ENCODE data around the gene TDRD9.
A peak's percentile ranks its signal among the peaks of the same experiment; 100 is the strongest.

The TDRD9 gene

GRCh38 chr14:104054222-104054905, 126.1 kb downstream of the TDRD9 start:
- Histone ChIP-seq H3K27me3 (replicated peaks; ENCODE audit: control insufficient read depth, insufficient read depth, low read length) (peaks cover 49% of the 10 kb centered on the region), H3K9ac (ENCODE audit: low read length) (no peak overlapping the region), H3K9me3 (ENCODE audit: control insufficient read depth, low read length) (peaks cover 3% of the 10 kb centered on the region), H3K4me3 (ENCODE audit: low read length) (no peak overlapping the region), H3K36me3 (ENCODE audit: control insufficient read depth, insufficient read depth, low read length, severe bottlenecking) (no peaks in the 10 kb centered on the region), H3K4me1 (ENCODE audit: control insufficient read depth, insufficient read depth, low read length) (peaks cover 17% of the 10 kb centered on the region)
- DNase-seq (ENCODE audit: low read depth) = no peak

- Histone ChIP-seq H3K36me3 (ENCODE audit: control insufficient read depth, insufficient read depth, low read length, severe bottlenecking) (no peaks in the 10 kb centered on the region), H3K9ac (ENCODE audit: low read length) (no peak overlapping the region), H3K27me3 (replicated peaks; ENCODE audit: control insufficient read depth, insufficient read depth, low read length) (peaks cover 17% of the 10 kb centered on the region), H3K4me1 (ENCODE audit: control insufficient read depth, insufficient read depth, low read length) (no peaks in the 10 kb centered on the region), H3K9me3 (ENCODE audit: control insufficient read depth, low read length) (peaks cover 11% of the 10 kb centered on the region), H3K4me3 (ENCODE audit: low read length) (no peak overlapping the region)
- DNase-seq (ENCODE audit: low read depth) = no peak
Observed at GRCh38 chr14:104062281-104062680, 134.0 kb downstream of the TDRD9 start.

DNA sequence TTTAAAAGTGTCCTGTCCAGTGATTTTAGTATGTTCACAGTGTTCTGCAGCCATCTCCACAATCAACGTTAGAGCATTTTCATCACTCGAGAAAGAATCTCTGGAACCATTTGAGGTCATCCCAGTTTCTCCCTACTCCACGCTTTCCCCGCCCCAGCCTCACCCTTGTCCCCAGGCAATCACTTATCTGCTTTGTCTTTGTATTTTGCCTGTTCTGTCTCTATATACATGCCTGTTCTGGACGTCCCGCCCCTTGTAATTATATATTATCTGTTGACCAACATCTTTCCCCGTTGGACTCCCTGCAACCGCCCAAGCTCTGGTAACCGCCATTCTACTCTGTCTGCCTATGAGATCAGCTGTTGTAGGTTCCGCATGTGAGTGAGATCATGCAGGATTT, 135.7 kb downstream of the TDRD9 start:
- Histone ChIP-seq H3K36me3 (ENCODE audit: control insufficient read depth, insufficient read depth, low read length, severe bottlenecking) (no peaks in the 10 kb centered on the region), H3K4me3 (ENCODE audit: low read length) (no peak overlapping the region), H3K9ac (ENCODE audit: low read length) (no peak overlapping the region), H3K4me1 (ENCODE audit: control insufficient read depth, insufficient read depth, low read length) (no peaks in the 10 kb centered on the region), H3K9me3 (ENCODE audit: control insufficient read depth, low read length) (peaks cover 11% of the 10 kb centered on the region), H3K27me3 (replicated peaks; ENCODE audit: control insufficient read depth, insufficient read depth, low read length) (peaks cover 16% of the 10 kb centered on the region)
- no peak for DNase-seq (ENCODE audit: low read depth)

GRCh38 chr14:104066279-104066678, 138.0 kb downstream of the TDRD9 start:
- peaks cover 28% of the 10 kb centered on the region for H3K27me3 ChIP-seq (replicated peaks; ENCODE audit: control insufficient read depth, insufficient read depth, low read length)
- no peak overlapping the region for H3K4me3 ChIP-seq (ENCODE audit: low read length)
- H3K36me3 ChIP-seq (ENCODE audit: control insufficient read depth, insufficient read depth, low read length, severe bottlenecking) = no peaks in the 10 kb centered on the region
- no peak for DNase-seq (ENCODE audit: low read depth)
- peaks cover 11% of the 10 kb centered on the region for H3K9me3 ChIP-seq (ENCODE audit: control insufficient read depth, low read length)
- H3K9ac ChIP-seq (ENCODE audit: low read length) = no peak overlapping the region
- H3K4me1 ChIP-seq (ENCODE audit: control insufficient read depth, insufficient read depth, low read length) = no peaks in the 10 kb centered on the region

- no peak overlapping the region for H3K4me3 ChIP-seq (ENCODE audit: low read length)
- H3K27me3 ChIP-seq (replicated peaks; ENCODE audit: control insufficient read depth, insufficient read depth, low read length) = peaks cover 26% of the 10 kb centered on the region
- peaks cover 11% of the 10 kb centered on the region for H3K9me3 ChIP-seq (ENCODE audit: control insufficient read depth, low read length)
- no peaks in the 10 kb centered on the region for H3K4me1 ChIP-seq (ENCODE audit: control insufficient read depth, insufficient read depth, low read length)
- H3K9ac ChIP-seq (ENCODE audit: low read length) = no peak overlapping the region
- no peak for DNase-seq (ENCODE audit: low read depth)
- H3K36me3 ChIP-seq (ENCODE audit: control insufficient read depth, insufficient read depth, low read length, severe bottlenecking) = no peaks in the 10 kb centered on the region
Observed at GRCh38 chr14:104066719-104067295, 138.6 kb downstream of the TDRD9 start.

DNA sequence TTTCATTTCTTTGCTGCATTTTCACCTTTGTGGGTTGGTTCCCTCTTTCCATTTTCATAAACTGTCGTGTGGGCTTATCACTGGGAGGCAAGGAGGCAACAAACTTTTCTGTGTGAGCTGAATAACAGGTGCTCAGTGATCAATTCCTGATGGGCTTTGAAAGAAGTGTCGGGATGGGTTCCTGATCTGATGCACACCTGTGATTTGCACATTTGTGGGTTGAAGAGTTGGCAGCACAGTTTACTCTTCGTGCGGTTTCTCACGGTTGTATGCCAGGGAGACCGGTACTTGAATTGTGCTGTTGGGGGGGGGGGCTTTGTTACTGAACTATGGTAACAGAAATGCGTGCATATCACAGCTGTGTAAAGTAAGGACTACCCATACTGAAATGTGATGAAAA, 141.3 kb downstream of the TDRD9 start:
- Histone ChIP-seq H3K9ac (ENCODE audit: low read length) (no peak overlapping the region), H3K27me3 (replicated peaks; ENCODE audit: control insufficient read depth, insufficient read depth, low read length) (peaks cover 25% of the 10 kb centered on the region), H3K4me3 (ENCODE audit: low read length) (no peak overlapping the region), H3K9me3 (ENCODE audit: control insufficient read depth, low read length) (peaks cover 18% of the 10 kb centered on the region), H3K4me1 (ENCODE audit: control insufficient read depth, insufficient read depth, low read length) (no peaks in the 10 kb centered on the region), H3K36me3 (ENCODE audit: control insufficient read depth, insufficient read depth, low read length, severe bottlenecking) (no peaks in the 10 kb centered on the region)
- DNase-seq (ENCODE audit: low read depth) = no peak

DNA sequence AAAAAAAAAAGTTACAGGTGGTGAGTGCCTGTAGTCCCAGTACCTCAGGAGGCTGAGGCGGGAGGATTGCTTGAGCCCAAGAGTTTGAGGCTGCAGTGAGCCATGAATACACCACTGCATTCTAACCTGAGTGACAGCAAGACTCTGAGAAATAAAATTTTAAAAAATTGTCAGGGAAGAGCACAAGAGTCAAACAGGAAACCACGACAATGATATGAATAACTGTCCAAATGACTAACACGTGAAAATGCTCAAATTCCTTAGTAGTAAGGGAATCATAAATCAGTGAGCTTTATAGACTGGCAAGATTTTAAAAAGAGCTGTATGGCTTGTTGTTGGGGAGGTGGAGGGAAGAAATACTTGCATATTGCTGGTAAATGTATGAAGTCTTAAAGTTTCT, 144.3 kb downstream of the TDRD9 start:
- no peak for DNase-seq (ENCODE audit: low read depth)
- no peaks in the 10 kb centered on the region for H3K4me1 ChIP-seq (ENCODE audit: control insufficient read depth, insufficient read depth, low read length)
- no peak overlapping the region for H3K4me3 ChIP-seq (ENCODE audit: low read length)
- H3K27me3 ChIP-seq (replicated peaks; ENCODE audit: control insufficient read depth, insufficient read depth, low read length) = peaks cover 28% of the 10 kb centered on the region
- H3K9ac ChIP-seq (ENCODE audit: low read length) = no peak overlapping the region
- no peaks in the 10 kb centered on the region for H3K36me3 ChIP-seq (ENCODE audit: control insufficient read depth, insufficient read depth, low read length, severe bottlenecking)
- peaks cover 7% of the 10 kb centered on the region for H3K9me3 ChIP-seq (ENCODE audit: control insufficient read depth, low read length)

GRCh38 chr14:104073764-104074163, 145.5 kb downstream of the TDRD9 start:
- no peaks in the 10 kb centered on the region for H3K4me1 ChIP-seq (ENCODE audit: control insufficient read depth, insufficient read depth, low read length)
- DNase-seq (ENCODE audit: low read depth) = no peak
- no peaks in the 10 kb centered on the region for H3K36me3 ChIP-seq (ENCODE audit: control insufficient read depth, insufficient read depth, low read length, severe bottlenecking)
- H3K27me3 ChIP-seq (replicated peaks; ENCODE audit: control insufficient read depth, insufficient read depth, low read length) = peaks cover 23% of the 10 kb centered on the region
- peaks cover 7% of the 10 kb centered on the region for H3K9me3 ChIP-seq (ENCODE audit: control insufficient read depth, low read length)
- no peak overlapping the region for H3K9ac ChIP-seq (ENCODE audit: low read length)
- H3K4me3 ChIP-seq (ENCODE audit: low read length) = no peak overlapping the region

- peak; percentile 44 for DNase-seq (ENCODE audit: low read depth)
Observed at GRCh38 chr14:104075530-104076151, 147.4 kb downstream of the TDRD9 start.

GRCh38 chr14:104076743-104077142, 148.5 kb downstream of the TDRD9 start:
- no peak overlapping the region for H3K9ac ChIP-seq (ENCODE audit: low read length)

More at GRCh38 chr14:104075530-104076151, 147.4 kb downstream of the TDRD9 start:
- peaks cover 7% of the 10 kb centered on the region for H3K9me3 ChIP-seq (ENCODE audit: control insufficient read depth, low read length)
- no peaks in the 10 kb centered on the region for H3K36me3 ChIP-seq (ENCODE audit: control insufficient read depth, insufficient read depth, low read length, severe bottlenecking)
- no peak overlapping the region for H3K9ac ChIP-seq (ENCODE audit: low read length)
- H3K4me1 ChIP-seq (ENCODE audit: control insufficient read depth, insufficient read depth, low read length) = no peaks in the 10 kb centered on the region
- no peak overlapping the region for H3K4me3 ChIP-seq (ENCODE audit: low read length)
- H3K27me3 ChIP-seq (replicated peaks; ENCODE audit: control insufficient read depth, insufficient read depth, low read length) = peaks cover 12% of the 10 kb centered on the region

DNA sequence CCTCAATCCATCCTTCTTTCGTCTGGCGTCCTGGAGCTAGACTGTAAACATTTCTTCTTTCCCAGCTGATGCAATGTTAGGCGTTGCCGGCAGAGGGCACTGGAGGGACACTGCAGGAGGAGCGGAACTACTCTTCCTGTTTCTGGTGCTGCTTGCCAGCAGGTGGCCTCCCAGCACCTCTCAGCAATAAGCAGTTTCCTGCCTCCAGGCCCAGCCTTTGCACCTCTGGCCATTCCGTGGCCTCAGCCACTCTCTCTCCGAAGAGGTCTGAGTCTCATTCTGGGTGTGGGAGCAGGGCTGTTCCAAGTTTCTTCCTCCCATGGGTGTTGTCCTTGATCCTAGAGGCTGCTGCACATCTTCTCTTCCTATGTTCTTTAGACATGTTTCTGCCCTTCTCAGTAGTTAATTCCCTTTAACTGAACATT, 149.8 kb downstream of the TDRD9 start:
- Histone ChIP-seq H3K9ac (ENCODE audit: low read length) (no peak overlapping the region), H3K4me3 (ENCODE audit: low read length) (no peak overlapping the region), H3K9me3 (ENCODE audit: control insufficient read depth, low read length) (peaks cover 7% of the 10 kb centered on the region), H3K4me1 (ENCODE audit: control insufficient read depth, insufficient read depth, low read length) (no peaks in the 10 kb centered on the region), H3K27me3 (replicated peaks; ENCODE audit: control insufficient read depth, insufficient read depth, low read length) (peaks cover 21% of the 10 kb centered on the region), H3K36me3 (ENCODE audit: control insufficient read depth, insufficient read depth, low read length, severe bottlenecking) (no peaks in the 10 kb centered on the region)
- peak; percentile 93 for DNase-seq (ENCODE audit: low read depth)

More at GRCh38 chr14:104076743-104077142, 148.5 kb downstream of the TDRD9 start:
- H3K36me3 ChIP-seq (ENCODE audit: control insufficient read depth, insufficient read depth, low read length, severe bottlenecking) = no peaks in the 10 kb centered on the region
- H3K9me3 ChIP-seq (ENCODE audit: control insufficient read depth, low read length) = peaks cover 7% of the 10 kb centered on the region
- H3K4me3 ChIP-seq (ENCODE audit: low read length) = no peak overlapping the region
- H3K4me1 ChIP-seq (ENCODE audit: control insufficient read depth, insufficient read depth, low read length) = no peaks in the 10 kb centered on the region
- peaks cover 14% of the 10 kb centered on the region for H3K27me3 ChIP-seq (replicated peaks; ENCODE audit: control insufficient read depth, insufficient read depth, low read length)
- DNase-seq (ENCODE audit: low read depth) = no peak

Measured in adipocyte (in vitro differentiated cells).